HCT116 (cell line): ENCODE measurements around the gene ARHGAP28. TPM values are rescaled to one million over a fixed set of nuclear protein-coding genes. Genes with fewer than 3 reads are reported as not detected.

Experiments
- ATAC-seq: fragments of 200-7000 bp; cut with Tn5 transposase; 2 replicates; pipeline ENCODE4 v1.9.1; 2020; ENCODE audit warnings: mild to moderate bottlenecking, moderate library complexity
- BruUV-seq: library from RNA; stranded (reverse); fragments of 400-500 nt; replicated peaks from 2 replicates; lab custom pipeline; 2021; lab: Mats Ljungman, UMichigan
- CTCF ChIA-PET: fragments of 300-600 bp; sonication (Branson Sonifier 250); formaldehyde crosslinking; loops from one replicate; lab custom pipeline; 2021; ENCODE audit warnings: antibody characterized with exemption; lab: Charles Lee
- POLR2A ChIA-PET: fragments of 300-600, 350-600 bp; sonication (Branson Sonifier 250); formaldehyde crosslinking; loops from one replicate; lab custom pipeline; 2021; ENCODE audit warnings: antibody characterized with exemption; lab: Charles Lee
- RAD21 ChIA-PET, 2 experiments: fragments of 300-600 bp; sonication (Branson Sonifier 250); formaldehyde crosslinking; loops; one replicate each; lab custom pipeline; 2023; ENCODE audit warnings: low total read pairs in 2 of 2; ENCODE audit not compliant: uncharacterized antibody in 2 of 2, unreplicated experiment in 2 of 2, low non-redundant PET in 1 of 2; lab: Charles Lee
- DNase-seq: peaks from one replicate; pipeline ENCODE4 v3.0.0-alpha.2; 2010; ENCODE audit warnings: low read depth, low spot score
- H2AFZ ChIP-seq: fragments of 200-600 bp; shearing (Covaris generic), sonication (generic); 2 replicates; pipeline ENCODE4 v1.6.1; 2017; ENCODE audit warnings: low read depth, mixed run types, mixed read lengths, antibody characterized with exemption, low read length; ENCODE audit not compliant: poor library complexity, severe bottlenecking
- H3K27ac ChIP-seq: 2 replicates; pipeline ENCODE4 v1.5.1; 2012; ENCODE audit warnings: low read depth, low read length
- H3K27me3 ChIP-seq: fragments of 200-600 bp; sonication (generic); 2 replicates; pipeline ENCODE4 v1.6.1; 2016; ENCODE audit warnings: mixed run types, low read length, mixed read lengths; ENCODE audit not compliant: insufficient read depth
- H3K36me3 ChIP-seq, 2 experiments: fragments of 200-500 bp in 1 of 2; fragments of 200-600 bp in 1 of 2; sonication (Bioruptor generic) in 1 of 2; sonication (generic) in 1 of 2; 2 replicates each; pipeline versions ENCODE4 v1.5.1 to v1.6.1; 2014 to 2016; ENCODE audit warnings: low read length in 2 of 2, inconsistent platforms in 1 of 2, mixed read lengths in 1 of 2, mixed run types in 1 of 2; ENCODE audit not compliant: insufficient read depth in 2 of 2, control insufficient read depth in 1 of 2
- H3K4me1 ChIP-seq, 2 experiments: fragments of 200-600 bp in 1 of 2; sonication (generic) in 1 of 2; 2 replicates each; pipeline versions ENCODE4 v1.5.1 to v1.6.1; 2012 to 2017; ENCODE audit warnings: low read length in 2 of 2, inconsistent platforms in 1 of 2, mild to moderate bottlenecking in 1 of 2, mixed read lengths in 1 of 2, mixed run types in 1 of 2, moderate library complexity in 1 of 2; ENCODE audit not compliant: insufficient read depth in 2 of 2, control insufficient read depth in 1 of 2
- H3K4me2 ChIP-seq: fragments of 200-600 bp; sonication (generic); 2 replicates; pipeline ENCODE4 v1.6.1; 2017; ENCODE audit warnings: mixed run types, low read length, mixed read lengths
- H3K4me3 ChIP-seq, 2 experiments: fragments of 200-600 bp in 1 of 2; sonication (generic) in 1 of 2; replicated peaks in 1 of 2; 2 replicates each; pipeline ENCODE4 v1.5.1; 2011 to 2016; ENCODE audit warnings: low read length in 2 of 2, control low read depth in 1 of 2, low read depth in 1 of 2, mild to moderate bottlenecking in 1 of 2, mixed read lengths in 1 of 2, mixed run types in 1 of 2
- H3K79me2 ChIP-seq: fragments of 200-600 bp; sonication (generic); 2 replicates; pipeline ENCODE4 v1.6.1; 2017; ENCODE audit warnings: mild to moderate bottlenecking, mixed run types, low read length, moderate library complexity, mixed read lengths; ENCODE audit not compliant: insufficient read depth
- H3K9ac ChIP-seq: fragments of 200-600 bp; sonication (generic); 2 replicates; pipeline ENCODE4 v1.6.1; 2016; ENCODE audit warnings: low read length, mixed read lengths
- H3K9me2 ChIP-seq: fragments of 200-600 bp; sonication (generic), shearing (Covaris generic); 2 replicates; pipeline ENCODE4 v1.6.1; 2017; ENCODE audit warnings: mixed run types, mild to moderate bottlenecking, moderate library complexity; ENCODE audit not compliant: insufficient read depth
- H3K9me3 ChIP-seq, 2 experiments: fragments of 200-500 bp in 1 of 2; fragments of 200-600 bp in 1 of 2; sonication (Bioruptor generic) in 1 of 2; sonication (generic) in 1 of 2; 2 replicates each; pipeline ENCODE4 v1.6.1; 2014 to 2017; ENCODE audit warnings: low read length in 2 of 2, mixed read lengths in 2 of 2, inconsistent platforms in 1 of 2, low read depth in 1 of 2, mild to moderate bottlenecking in 1 of 2, mixed run types in 1 of 2, moderate library complexity in 1 of 2; ENCODE audit not compliant: control insufficient read depth in 1 of 2, insufficient read depth in 1 of 2
- H4K20me1 ChIP-seq: fragments of 200-600 bp; sonication (generic), shearing (Covaris generic); 2 replicates; pipeline ENCODE4 v1.6.1; 2017; ENCODE audit warnings: mixed run types, mild to moderate bottlenecking, moderate library complexity; ENCODE audit not compliant: insufficient read depth
- ATF3 ChIP-seq: IDR thresholded peaks from 2 replicates; pipeline ENCODE4 v1.6.1; 2012
- ELF1 ChIP-seq: IDR thresholded peaks from 2 replicates; pipeline ENCODE4 v1.6.1; 2012; ENCODE audit warnings: low read depth, borderline replicate concordance
- RAD21 ChIP-seq: IDR thresholded peaks from 2 replicates; pipeline ENCODE4 v1.6.1; 2012; ENCODE audit warnings: low read depth, mild to moderate bottlenecking
- REST ChIP-seq: IDR thresholded peaks from 2 replicates; pipeline ENCODE4 v1.6.1; 2012; ENCODE audit warnings: low read depth
- SRF ChIP-seq: IDR thresholded peaks from 2 replicates; pipeline ENCODE4 v1.6.1; 2012; ENCODE audit warnings: low read depth
- YY1 ChIP-seq: IDR thresholded peaks from 2 replicates; pipeline ENCODE4 v1.6.1; 2011; ENCODE audit warnings: low read length, low read depth, moderate library complexity, mild to moderate bottlenecking; ENCODE audit not compliant: insufficient replicate concordance; ENCODE audit errors: extremely low read depth
- ZBTB33 ChIP-seq: IDR thresholded peaks from 2 replicates; pipeline ENCODE4 v1.6.1; 2011; ENCODE audit warnings: mild to moderate bottlenecking, low read length, moderate library complexity; ENCODE audit not compliant: insufficient replicate concordance; ENCODE audit errors: extremely low read depth
- ZFX ChIP-seq: fragments of 450-650 bp; IDR thresholded peaks from 2 replicates; pipeline ENCODE4 v1.6.1; 2017
- ZNF274 ChIP-seq: fragments of 200-500 bp; sonication (Bioruptor generic); IDR thresholded peaks from 2 replicates; pipeline ENCODE4 v1.6.1; 2014; ENCODE audit warnings: mild to moderate bottlenecking, low read depth, low read length, inconsistent platforms
- intact Hi-C: fragments of 100-400 bp; cut with micrococcal nuclease; formaldehyde crosslinking; loops from 2 replicates; pipeline ENCODE4 v1.10.0; 2022
- total RNA-seq: library from RNA; stranded (reverse); gene quantifications from one replicate; pipeline ENCODE4 v1.2.1, GENCODE V29; 2021; ENCODE audit not compliant: unreplicated experiment

Gene ARHGAP28
- total RNA-seq, 1 experiment from 2014 or later: not detected

GRCh38 chr18:6963452-6964097, 234.1 kb downstream of the ARHGAP28 start:
- ChIA-PET RAD21 (no interaction called here), POLR2A (no interaction called here), CTCF (no interaction called here)
- H3K9me3 ChIP-seq: peaks cover 0 to 32% of the 10 kb centered on the region in 2 experiments; a peak in 1 of 4 replicates
- H3K4me2 ChIP-seq: no peak overlapping the region
- ATAC-seq (no peak), DNase-seq (no peak)
- no peaks in the 10 kb centered on the region for H3K36me3 ChIP-seq
- no peaks in the 10 kb centered on the region for H3K79me2 ChIP-seq
- intact Hi-C loops: no loop called here
- H3K4me3 ChIP-seq: no peak overlapping the region
- H3K9me2 ChIP-seq: no peaks in the 10 kb centered on the region
- no peaks in the 10 kb centered on the region for H4K20me1 ChIP-seq
- H3K4me1 ChIP-seq: no peaks in the 10 kb centered on the region
- H3K27me3 ChIP-seq: no peaks in the 10 kb centered on the region
- BruUV-seq: no TSS peak
- H3K27ac ChIP-seq: no peak overlapping the region
- TF ChIP-seq RAD21: no peak
- no peak for TF ChIP-seq ELF1
- no peak for TF ChIP-seq ZNF274
- TF ChIP-seq ATF3: no peak
- no peak for TF ChIP-seq YY1
- TF ChIP-seq SRF: no peak
- TF ChIP-seq ZBTB33: no peak
- TF ChIP-seq REST: no peak
- no peak for TF ChIP-seq ZFX
- H3K9ac ChIP-seq: no peak overlapping the region
- no peak overlapping the region for H2AFZ ChIP-seq
